HG03378 (cell line): ENCODE measurements around the gene GP1BA.
A peak's percentile ranks its signal among the peaks of the same experiment; 100 is the strongest.

ENCODE experiments used
- ATAC-seq: cut with Tn5 transposase; IDR thresholded peaks from one replicate; pipeline ENCODE4 v1.9.1; 2021; ENCODE audit warnings: mild to moderate bottlenecking, moderate library complexity; ENCODE audit not compliant: unreplicated experiment

The GP1BA gene

DNA sequence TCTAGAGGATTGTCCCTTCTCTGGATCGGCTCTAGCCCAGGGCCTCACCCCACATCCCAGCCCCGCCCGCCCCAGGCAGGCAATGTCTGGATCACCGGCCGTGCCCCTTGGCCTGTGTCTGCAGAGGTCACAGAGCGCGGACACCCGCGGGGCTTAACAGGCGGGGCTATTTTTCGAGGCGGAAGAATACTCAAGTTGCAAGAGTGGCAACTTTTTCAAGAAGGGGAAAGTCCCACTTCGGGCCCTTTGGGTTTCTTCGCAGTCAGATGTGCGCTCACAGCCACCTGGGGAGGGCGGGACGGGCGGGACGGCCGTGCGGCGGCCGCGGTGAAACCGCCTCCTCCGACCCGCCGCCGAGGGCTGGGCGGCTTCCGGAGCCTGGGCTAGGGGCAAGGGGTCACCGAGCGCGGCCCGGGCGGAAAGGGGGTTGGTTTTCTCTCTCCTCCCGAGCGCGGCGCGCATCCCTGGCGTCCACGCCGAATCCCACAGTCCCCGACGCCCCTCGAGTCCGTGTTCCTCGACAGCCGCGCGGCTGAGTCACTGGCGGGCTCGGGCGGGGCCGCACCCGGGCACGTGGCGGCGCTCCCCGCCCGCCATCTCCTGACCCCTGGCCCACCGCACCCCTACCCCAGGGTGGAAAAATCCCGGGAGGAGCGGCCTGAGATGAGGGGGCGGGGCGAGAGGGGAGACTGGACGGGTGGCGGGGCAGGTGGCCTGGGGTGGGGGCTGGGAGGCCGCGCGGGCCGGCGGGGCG, 17.4 kb downstream of the GP1BA start:
- peak; percentile 37 for ATAC-seq

DNA sequence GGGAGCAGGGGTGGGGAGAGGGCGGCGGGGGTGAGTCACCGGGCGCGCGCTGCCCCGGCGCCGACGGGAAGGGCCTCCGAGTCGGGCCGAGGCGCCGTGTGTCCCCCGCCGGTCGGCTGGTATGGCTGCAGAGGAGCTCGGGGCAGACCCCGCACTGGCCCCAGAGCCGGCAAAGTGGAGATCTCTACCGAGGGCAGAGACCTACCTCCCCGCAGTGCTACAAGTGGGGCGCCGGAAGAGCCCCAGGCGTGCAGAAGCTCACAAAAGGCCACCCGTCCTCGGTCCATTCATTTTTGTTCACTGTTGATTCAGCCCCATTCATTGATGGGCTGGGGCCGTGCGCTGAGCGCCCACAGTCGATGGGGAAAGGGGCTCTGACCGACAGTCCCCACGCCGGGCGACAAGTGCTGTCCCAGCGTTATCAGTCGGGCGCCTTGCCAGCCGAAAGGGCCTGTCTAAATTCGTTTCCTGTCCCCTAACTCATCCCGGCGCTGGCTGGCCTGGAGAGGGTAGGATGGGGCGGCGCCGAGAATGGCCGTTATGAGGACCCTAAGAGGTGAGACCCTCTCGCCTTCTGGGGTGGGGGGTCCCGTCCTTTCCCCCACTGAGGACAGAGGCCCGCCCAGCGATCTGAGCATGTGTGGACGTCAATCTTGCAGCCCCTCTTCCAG, 18.1 kb downstream of the GP1BA start:
- no peak for ATAC-seq

DNA sequence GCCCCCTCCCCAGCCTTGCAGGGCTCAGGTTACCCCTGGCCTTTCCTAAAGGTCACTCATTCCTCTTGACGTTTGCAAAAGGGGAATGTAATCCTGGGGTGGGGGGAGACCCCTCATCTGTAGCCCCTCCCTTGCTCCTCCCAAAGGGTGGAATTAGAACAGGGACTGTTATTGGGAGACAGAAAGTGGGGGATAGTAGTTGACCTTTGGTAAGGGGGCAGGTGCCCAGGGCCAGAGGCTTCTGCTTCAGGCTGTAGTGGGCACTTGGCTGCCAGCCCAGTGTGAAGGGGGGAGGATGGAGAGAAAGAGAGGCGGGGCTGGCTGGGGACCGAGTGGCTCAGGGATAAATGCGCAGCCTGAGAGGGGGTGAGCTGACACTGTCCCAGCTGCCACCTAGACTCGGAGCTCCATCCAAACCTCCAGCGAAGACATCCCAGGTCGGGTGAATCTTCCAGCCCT, 18.7 kb downstream of the GP1BA start, which contains the start of gene ENO3:
Gene ENO3 (plus strand): TSS at position 374 of the 459 bp plus-strand sequence. CDS start 711 bp downstream, outside the sequence.
- ATAC-seq: no peak

DNA sequence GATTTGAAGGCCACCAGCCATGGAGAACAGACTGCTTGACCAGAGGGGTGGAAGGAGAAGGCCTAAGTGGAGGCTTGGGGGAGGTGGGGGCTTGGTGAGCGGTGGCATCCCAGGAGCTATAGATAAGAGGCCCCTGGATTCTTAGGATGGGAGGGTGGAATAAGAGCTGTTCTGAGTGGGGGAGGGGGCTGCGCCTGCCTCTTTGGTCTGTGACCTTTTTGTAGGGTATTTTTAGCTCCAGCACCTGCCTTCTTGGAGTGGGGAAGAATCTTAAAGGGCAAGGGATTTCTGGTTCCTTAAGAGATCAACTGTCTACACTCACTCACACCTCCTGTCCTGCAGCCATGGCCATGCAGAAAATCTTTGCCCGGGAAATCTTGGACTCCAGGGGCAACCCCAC, 19.4 kb downstream of the GP1BA start:
- no peak for ATAC-seq

DNA sequence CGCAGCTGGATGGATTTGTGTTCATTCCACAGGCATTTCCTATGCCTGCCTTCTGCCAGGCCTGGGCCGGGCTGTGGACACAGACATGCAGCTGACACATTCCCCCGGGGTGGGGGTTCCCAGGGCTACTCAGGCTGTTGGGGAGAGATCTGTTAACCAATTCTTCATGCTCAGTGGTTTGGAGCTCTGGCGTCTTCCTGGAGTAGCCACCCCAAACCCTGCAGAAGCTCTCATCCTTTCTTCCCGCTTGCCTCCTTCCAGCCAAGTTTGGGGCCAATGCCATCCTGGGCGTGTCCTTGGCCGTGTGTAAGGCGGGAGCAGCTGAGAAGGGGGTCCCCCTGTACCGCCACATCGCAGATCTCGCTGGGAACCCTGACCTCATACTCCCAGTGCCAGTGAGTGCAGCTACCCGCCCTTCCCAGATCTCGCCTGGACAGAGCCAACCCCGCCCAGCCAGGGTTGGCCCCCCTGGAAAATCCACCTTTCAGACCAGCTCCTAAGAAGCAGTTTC, 21.4 kb downstream of the GP1BA start:
- no peak for ATAC-seq

DNA sequence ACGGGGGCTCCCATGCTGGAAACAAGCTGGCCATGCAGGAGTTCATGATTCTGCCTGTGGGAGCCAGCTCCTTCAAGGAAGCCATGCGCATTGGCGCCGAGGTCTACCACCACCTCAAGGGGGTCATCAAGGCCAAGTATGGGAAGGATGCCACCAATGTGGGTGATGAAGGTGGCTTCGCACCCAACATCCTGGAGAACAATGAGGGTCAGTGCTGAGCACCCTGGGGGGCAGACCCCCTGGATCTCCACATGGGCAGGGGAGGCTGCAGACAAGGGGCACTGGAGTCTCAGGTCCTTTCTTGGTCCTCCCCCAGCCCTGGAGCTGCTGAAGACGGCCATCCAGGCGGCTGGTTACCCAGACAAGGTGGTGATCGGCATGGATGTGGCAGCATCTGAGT, 23.0 kb downstream of the GP1BA start:
- ATAC-seq: no peak

DNA sequence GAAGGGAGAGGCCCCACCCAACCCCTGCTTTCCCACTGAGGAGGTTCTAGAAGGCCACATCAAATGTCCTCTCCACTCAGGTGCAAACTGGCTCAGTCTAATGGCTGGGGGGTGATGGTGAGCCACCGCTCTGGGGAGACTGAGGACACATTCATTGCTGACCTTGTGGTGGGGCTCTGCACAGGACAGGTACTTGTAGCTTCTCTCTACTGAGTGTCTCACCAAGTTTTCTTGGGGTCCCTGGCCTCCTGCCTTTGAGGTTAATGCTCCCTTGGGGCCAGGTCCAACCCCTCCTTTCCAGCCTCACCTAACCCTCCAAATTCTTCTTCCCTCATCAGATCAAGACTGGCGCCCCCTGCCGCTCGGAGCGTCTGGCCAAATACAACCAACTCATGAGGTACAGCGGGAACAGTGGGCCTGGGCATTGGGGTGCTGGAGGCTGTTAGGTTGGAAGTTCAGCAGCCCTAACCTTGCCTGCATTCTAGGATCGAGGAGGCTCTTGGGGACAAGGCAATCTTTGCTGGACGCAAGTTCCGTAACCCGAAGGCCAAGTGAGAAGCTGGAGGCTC, 24.5 kb downstream of the GP1BA start:
- no peak for ATAC-seq

DNA sequence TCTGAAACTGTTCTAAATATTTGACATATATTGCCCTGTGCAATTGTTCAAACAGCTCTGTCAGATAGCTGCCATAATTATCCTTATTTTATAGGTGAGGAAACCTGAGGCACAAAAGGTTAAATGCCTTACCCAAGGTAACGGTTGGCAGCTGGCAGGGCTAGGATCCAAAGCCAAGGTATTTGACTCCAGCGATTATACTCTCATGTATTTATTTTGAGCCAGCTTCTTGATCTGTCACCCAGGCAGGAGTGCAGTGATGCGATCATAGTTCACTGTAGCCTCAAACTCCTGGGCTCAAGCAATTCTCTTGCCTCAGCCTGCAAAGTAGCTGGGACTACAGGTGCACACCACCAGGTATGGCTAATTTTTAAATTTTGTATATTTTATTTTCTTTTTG, 26.0 kb downstream of the GP1BA start:
- no peak for ATAC-seq

DNA sequence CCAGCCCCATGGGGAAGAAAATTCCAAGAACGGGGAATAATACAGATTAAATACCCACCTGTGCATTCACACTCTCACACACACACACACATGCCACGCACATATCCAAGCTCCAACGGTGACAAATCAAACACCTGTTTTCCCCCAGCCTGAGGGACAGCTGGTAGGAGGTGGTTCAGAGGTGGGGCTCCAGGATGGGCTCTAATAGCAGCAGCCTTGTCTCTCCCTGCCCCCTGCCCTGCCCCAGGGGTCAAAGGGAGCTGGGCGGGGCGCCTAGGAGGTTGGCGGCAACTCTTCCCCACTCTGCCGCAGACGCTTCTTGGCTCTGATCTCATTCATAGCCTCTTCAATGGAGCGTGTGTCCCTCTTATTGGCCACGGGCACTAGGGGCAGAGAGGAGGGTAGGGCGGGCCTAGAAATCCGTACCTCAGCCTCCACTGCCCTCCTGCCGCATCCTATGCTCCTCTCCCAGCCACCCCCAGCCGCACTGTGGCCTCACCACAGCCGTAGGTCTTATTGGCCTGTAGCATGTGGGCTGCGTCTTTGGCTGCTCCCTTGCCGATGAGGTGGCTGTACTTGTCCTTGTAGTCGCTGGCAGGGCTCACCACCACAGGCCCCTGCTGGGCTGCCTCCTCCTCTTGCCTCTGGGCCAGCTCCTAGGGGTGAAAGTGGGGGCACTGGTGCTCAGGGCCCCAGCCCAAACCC, 27.3 kb downstream of the GP1BA start:
- no peak for ATAC-seq

DNA sequence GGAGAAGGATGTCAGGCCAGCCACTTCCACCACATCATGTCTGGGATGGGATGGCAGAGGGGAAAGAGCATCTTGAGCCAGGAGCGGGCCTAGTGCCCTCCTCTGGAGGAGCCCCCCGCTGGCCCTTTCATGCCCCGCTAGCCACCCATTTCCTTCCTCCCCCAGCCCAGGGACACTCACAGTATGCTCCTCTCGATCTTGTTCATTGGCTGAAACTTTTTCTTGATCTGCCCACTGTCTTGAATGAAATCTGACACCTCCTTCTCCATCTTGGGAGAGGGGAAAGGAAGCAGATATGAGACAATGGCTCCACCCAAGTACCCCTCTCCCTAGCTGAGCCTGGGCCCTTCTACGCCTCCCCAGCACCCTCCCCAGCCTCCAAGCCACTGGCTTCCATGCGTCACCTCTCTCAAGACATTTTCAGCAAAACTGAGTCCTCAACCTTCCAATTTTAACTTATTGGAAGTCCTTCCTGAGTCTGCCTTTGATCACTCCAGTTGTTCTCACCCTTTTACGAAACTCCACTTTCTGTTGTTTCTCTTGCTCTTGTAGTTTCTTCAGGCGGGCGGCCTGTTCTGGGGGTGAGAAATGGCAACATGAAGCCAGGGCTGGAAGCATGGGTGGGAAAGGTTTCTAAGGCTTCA, 28.3 kb downstream of the GP1BA start:
- ATAC-seq: no peak

DNA sequence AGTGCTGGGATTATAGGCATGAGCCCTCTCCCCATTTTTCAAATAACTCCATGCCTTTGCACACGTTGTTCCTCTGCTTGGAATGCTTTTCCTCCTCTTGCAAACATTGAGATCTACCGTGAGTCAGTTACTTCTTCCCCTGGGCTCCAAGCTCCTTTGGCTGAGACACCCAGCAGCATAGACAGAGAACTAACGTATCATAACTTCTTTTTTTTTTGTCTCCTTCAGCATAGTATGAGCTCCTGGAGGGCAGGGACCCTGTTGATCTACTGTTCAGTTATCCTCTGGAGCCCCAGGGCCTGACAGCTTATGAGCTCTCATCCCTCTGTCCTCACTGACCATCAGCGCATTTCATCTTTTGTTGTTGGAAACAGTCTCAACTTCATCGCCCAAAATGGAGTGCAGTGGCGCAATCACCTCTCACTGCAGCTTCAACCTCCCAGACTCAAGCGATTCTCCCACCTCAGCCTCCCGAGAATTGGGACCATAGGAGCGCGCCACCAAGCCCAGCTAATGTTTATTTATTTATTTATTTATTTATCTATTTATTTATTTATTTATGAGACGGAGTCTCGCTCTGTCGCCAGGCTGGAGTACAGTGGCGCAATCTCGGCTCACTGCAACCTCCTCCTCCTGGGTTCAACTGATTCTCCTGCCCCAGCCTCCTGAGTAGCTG, 33.4 kb downstream of the GP1BA start:
- no peak for ATAC-seq

DNA sequence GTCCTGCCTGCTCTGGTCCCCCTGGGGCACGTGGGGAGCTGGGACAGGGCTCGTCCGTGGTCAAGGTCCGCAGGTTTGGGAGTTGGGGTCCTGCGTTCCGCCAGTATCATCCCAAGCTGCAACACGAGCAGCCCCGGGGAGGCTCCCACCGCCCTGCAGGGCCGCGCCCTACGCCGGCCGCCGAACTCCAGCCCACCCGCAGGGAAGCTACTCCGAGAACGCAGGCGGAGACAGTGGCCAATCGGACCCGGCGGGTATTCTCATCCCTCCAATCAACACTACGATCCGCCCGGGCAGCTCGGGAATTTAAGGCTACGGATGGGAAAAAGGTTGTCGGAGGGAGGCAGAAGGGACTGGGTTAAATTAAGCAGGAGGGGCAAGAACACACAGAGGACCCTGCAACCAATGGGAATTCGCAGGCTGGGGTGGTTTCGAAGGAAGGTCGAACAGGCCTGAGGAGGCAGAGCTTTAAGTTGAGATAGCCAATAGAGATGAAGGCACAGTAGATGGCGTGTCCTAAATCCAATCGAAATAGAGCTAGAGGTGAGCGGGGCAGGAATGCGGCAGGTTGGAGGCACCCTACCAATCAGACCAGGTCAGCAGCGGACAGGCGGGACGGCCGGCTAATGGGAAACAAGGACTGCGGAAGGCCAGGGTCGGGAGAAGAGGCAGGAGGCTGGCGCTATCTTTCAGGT, 34.9 kb downstream of the GP1BA start:
- ATAC-seq: peak; percentile 78

DNA sequence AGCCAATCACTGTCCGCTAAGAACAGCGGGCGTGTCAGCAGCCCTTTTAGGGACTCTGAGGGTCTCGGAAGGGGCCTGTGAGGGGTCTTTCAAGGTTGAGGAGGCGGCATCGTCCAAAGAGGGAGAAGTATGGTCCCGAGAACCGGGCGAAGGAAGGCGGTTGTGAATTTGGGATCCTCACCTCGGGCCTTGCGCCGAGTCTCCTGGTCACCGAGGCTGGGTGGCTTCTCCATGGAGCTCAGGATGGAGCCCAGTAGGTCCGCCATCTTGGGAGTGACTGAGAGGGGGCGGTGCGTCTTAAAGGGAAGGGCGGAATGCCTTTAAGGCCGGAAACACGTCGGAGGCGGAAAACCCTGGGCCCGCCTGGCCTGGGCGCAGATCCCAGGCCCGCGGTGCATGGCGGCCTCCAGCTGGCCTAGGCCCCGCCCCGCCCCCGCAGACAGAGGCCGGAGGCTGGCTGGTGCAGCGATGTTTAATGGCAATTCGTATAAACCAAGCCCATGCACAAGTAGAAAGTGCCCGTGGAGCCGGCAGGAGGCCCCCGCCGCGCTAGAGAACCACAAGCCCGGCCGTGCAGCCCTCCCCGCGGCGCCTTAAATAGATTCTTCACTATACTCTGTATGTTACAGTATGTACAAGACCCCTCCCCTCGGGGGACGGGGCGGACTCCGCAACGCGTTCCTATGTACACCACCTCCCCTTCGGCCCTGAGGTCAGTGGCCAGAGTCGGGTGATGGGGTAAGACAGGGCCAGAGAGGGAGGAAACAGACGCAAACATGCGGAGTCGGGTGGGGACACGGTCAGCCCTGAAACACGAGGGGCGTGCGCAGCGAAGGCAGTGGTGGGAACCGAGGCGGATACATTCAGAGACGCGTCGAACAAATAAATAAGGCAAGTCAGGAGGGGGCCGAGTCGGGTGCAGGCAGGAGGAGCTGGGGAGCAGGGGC, 35.7 kb downstream of the GP1BA start, which contains the start of gene SPAG7:
Gene SPAG7 (minus strand): TSS at position 279 of the 947 bp plus-strand sequence. CDS start 13 bp downstream, at position 266.
- peak; percentile 54 for ATAC-seq

DNA sequence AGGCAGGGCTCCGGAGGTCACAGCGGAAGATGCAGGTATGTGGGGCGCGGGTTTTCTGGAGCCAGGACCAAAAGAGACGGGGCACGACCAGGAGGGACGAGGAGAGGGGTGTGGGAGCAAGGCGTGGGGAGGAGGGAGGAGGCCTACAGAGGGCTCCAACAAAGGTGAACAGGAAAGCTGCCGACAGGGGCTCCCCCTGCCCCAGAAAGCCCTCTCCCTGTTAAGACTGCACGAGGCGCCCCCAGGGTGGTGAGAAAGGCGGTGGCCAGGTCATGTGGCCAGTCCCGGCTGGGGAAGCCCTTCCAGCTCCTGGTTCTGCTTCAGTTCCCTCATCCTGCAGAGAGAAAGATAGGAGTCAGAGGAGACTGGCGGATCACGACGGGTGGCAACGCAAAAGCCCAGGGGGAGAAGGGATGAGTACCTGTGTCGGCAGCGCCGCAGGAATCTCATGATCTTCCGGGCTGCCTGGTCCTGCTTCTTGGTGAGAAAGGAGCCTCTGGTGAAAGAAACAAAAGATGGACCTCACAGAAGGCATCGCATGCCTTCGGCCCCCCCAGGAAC, 36.5 kb downstream of the GP1BA start:
- ATAC-seq: no peak

DNA sequence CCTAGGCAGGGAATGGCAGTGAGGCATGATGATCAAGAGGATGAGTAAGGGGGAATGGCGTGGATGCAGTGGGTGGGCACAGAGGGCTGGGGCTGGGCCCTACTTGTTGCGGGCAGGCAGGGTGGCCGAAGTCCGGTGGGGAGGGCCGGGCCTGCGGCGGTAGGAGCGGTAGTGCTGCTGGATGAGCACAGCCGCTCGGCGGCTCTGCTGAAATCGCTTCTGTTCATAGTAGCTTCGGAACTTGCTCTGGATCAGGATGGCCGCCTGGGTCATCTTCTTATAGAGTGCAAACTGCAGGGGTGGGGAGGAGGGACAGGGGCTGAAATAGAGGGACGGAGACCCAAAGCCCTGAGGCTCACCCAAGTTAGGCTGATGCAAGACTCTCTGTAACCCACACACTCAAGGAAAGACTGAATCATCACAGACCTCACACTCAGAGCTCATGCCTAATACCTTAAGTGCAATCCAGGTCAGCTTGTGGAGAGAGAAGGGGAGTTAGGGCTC, 37.0 kb downstream of the GP1BA start:
- no peak for ATAC-seq

DNA sequence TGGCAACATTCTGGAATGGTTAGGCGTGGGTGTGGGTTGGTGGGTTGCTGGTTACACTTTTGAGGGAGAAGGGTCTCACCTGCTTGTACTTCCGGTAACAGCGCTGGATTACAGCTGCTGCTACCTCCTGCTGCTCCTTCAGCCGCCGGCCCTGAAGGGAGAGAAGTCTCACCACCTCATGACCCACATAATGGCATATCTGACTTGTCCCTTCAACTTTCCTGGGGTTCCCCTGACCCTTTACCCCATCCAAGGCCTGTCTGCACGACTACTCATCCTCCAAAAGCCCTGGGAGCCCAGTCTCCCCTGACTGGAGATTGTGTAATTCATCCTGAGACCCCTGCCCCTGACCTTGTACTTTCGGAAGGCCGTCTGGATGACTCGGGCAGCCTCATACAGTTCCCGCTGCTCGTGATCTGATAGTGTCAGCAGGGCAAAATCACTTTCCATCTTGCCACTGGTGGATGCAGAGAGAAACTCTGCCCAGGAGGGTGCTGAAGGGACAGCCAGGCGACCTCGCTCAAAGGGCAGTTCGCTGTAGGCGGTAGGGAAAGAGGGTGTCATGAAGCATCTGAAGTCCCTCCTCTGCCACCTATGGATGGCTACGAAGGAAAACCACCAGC, 37.6 kb downstream of the GP1BA start:
- no peak for ATAC-seq

DNA sequence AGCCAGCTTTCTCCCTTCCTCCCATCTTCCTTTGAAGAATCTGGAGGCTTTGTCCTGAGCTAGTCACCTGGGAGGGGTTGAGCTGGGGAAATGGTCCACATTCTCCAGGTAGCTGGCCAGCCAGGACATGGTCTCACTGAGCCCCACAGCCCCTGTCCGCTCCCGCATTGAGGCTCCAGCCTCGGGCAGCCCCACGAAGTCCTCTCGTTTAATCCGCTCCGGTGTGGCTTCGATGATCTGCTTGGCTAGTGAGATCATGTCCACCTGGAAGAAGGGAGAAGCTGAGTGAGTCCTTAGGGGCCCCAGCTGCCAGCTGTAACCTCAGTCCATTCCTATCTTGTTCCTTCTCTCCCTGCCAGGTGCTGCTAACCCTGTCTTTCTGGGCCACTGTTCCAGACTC, 38.2 kb downstream of the GP1BA start:
- ATAC-seq: no peak
